Fibroblast of skin of right quadriceps (primary cell): ENCODE results near the gene CCDC81.

Source experiments
- DNase-seq: peaks from one replicate; pipeline ENCODE4 v3.0.0-alpha.2; 2013

CCDC81 gene

DNA sequence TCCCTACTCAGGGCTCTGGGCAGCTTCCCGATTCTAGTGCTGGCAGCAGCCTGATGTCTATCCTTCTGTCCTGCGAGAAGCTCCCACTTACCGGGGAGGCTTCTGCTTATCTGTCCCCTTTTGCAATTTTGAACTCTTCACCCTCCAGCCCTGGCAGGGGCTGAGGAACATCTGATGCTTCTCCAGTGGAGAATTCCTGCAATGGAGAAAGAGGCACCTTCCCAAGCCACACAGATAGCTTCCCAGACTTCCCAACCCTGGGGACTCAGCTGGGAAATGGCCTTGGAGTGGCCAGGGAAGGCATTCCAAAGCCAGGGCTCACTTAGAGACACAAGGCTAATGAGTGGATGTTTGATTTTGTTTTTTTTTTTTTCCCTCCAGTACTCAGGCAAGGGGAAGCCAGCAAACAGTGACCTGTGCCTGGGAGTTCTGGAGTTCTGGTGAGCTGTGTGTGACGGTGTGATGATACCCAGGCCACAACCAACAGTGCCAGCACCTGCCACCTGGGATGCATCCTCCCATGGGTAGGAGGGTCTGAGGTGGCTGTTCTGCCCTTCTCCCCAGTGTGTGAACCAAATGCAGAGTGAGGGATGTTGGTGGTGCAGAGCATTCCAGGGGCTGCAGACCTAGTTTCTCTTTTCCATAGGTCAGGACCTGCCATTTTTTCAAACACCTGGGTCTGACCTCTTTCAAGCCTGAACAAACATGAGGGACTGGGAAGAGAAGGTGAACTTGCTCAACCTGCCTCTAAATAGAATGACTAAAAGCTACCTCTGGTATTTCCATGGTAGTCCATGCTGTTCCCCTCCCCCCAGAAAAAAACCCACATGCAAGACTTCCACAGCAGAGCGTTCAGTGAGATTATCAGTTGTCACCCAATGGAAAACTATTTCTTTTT lies 95.1 kb downstream of the CCDC81 start:
- DNase-seq, result no peak
